Astrocyte of the cerebellum (primary cell): ENCODE data around the gene STX10.

Experiments used
- DNase-seq: peaks from one replicate; pipeline ENCODE4 v3.0.0-alpha.2; 2011; ENCODE audit warnings: low read depth
- H3K4me3 ChIP-seq: 2 replicates; pipeline ENCODE4 v1.5.1; 2011; ENCODE audit warnings: mild to moderate bottlenecking, low read depth, low read length, moderate library complexity
- in situ Hi-C: cut with HindIII; loops from 2 replicates; pipeline ENCODE4 v1.10.0; 2017; ENCODE audit warnings: low sequenced_read_pairs
- TF ChIP-seq, protein P1 (sequence below): IDR thresholded peaks from 2 replicates; pipeline ENCODE4 v1.5.1; 2012; ENCODE audit warnings: low read length, low read depth, moderate library complexity, mild to moderate bottlenecking; ENCODE audit errors: missing control alignments

Gene STX10

DNA sequence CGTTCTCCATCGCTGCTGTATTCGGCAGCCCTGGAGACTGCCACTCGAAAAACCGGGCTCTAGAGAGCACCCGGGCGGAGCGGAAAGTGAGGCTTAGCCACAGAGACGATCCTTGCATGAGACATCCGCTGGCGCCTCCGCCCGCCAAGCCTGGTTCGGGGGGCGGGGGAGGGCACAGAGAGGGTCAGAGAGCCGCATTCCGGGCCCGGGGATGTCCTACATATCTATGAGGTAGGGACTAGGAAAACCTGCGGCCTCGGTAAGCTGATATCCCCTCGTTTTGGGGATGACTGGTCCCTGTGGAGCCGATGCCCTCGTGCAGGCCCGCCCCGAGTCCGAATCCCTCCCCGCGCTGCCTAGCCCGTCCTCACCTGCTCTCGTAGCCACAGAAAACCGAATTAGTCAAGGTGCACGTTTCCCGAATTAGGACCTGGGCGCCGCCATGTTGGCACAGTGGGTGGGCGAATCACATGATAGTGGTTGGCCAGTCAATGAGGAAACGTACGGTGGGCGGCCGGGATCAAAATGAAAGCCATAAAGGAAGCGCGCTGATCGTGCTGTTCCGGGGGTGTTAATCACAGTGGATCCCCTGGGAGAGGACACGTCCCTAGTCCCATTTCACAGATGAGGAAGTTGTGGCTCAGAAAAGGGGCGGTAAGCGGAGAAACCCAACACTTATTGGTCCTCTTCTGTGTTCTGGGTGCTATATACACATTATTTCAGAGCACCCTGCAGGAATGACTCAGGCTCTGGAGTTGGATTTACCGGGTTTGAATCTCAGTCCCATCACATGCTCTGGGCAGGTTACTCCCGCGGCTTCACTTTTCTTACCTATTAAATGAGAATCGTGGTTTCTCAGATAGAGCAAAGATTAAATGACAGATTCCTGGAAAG is 33.6 kb downstream of the STX10 start, which contains the start of gene TRMT1:
Gene TRMT1, minus strand, starts transcription at position 459 of the 894 bp plus-strand sequence. Its CDS starts 341 bp downstream, at position 118.
- peak within 1 kb of the TSS; percentile 83 for H3K4me3 ChIP-seq
- peak; percentile 83 for DNase-seq
- TF ChIP-seq, protein P1, sequence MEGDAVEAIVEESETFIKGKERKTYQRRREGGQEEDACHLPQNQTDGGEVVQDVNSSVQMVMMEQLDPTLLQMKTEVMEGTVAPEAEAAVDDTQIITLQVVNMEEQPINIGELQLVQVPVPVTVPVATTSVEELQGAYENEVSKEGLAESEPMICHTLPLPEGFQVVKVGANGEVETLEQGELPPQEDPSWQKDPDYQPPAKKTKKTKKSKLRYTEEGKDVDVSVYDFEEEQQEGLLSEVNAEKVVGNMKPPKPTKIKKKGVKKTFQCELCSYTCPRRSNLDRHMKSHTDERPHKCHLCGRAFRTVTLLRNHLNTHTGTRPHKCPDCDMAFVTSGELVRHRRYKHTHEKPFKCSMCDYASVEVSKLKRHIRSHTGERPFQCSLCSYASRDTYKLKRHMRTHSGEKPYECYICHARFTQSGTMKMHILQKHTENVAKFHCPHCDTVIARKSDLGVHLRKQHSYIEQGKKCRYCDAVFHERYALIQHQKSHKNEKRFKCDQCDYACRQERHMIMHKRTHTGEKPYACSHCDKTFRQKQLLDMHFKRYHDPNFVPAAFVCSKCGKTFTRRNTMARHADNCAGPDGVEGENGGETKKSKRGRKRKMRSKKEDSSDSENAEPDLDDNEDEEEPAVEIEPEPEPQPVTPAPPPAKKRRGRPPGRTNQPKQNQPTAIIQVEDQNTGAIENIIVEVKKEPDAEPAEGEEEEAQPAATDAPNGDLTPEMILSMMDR: no peak
- in situ Hi-C loops: no loop called here

DNA sequence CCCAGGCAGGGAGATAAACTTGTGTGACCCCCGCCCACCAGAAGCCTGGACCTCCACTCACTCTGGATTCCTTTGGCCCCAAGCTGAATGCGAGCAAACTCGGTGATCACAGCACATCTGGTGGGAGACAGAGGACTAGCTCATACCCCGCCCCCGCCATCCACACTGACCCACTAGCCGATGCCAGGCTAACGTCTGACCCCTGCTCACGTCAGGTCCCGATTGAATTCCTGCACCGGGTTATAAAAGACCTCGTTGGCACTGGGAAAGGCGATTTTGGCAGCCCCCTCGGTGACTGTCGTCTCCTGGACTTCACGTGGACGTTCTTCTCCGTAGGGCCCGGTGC is 34.3 kb downstream of the STX10 start:
- TF ChIP-seq, protein P1: no peak
- in situ Hi-C loops: no loop called here
- DNase-seq: no peak
- peak overlapping the region; percentile 83 for H3K4me3 ChIP-seq

DNA sequence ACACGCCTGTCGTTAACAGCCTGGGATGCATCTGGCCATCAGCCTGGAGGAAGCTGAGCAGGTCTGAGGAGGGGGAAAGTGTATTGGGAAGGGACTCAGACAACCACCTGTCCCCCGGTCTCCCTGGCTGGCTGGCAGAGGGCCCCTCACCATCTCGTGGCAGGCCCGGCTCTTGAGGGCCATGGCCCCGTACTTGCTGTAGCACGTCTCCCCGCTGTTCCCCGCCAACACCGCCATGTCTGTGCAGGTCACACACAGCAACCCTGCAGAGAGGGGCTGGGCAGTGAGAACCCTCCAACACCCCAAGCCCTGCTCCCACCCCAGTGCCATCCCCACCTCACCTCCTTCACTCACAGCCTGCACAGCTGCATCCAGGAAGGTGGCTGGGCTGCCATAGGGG is 37.6 kb downstream of the STX10 start:
- no peak overlapping the region for H3K4me3 ChIP-seq
- TF ChIP-seq, protein P1: no peak
- no peak for DNase-seq
- in situ Hi-C loops: no loop called here

DNA sequence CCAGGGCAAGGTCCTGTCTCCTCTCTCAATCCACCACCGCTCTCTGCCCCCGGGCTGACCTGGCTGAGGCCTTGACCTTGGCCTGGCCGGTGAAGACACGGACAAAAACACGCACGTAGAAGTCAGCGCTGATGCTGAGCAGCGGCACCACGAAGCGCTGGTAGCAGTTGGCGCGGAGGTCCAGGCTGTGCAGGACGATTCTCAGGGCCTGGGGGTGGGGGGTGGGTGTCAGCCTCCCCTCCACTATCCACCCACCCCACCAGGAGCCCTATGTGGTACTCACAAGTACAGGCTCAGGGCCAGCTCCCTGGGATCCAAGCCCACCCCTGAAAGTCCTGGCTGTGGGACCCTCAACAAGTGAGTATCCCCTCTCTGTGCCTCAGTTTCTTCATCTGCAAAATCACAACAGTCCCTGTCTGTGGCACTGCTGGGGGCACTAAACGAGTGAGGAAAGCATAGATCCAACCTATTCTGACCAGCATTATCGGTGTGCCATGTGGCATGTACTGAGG is 40.0 kb downstream of the STX10 start:
- in situ Hi-C loops: no loop called here
- TF ChIP-seq, protein P1: no peak
- DNase-seq: no peak
- H3K4me3 ChIP-seq: no peak overlapping the region

DNA sequence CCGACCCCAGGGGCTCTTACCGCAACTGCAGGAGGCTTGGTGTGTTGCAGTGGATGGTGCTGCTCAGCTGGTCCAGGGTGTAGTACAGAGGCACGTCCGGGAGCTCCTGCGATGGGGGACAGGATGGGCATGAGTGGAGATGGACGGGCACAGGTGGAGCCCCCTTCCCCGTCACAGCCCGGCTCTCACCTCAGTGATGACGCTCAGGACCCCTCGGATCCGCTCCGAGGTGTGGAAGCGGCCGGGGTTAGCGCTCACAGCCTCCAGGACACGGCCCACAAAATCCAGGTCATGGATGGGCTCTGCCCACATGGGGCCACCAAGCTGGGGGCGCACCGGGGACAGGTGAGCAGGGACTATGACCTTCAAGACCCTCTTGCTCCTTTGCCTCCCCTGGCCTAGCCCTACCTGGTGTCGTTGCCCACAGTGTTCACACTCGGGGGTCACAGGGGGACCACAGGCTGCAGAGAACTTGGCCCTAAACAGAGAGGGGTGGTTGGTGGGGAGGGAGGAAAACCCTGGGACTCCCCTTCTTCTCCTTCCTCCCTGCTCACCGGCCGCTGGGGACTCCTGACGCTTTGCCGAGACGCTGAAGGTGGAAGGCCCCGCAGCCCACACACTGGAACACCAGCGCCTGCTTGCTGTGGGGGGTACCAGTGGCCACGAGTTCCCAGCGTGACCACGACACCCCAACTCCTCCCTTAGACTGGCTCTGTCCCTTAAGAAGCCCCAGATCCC is 40.6 kb downstream of the STX10 start:
- H3K4me3 ChIP-seq: no peak overlapping the region
- in situ Hi-C loops: no loop called here
- DNase-seq: no peak
- TF ChIP-seq, protein P1: no peak

DNA sequence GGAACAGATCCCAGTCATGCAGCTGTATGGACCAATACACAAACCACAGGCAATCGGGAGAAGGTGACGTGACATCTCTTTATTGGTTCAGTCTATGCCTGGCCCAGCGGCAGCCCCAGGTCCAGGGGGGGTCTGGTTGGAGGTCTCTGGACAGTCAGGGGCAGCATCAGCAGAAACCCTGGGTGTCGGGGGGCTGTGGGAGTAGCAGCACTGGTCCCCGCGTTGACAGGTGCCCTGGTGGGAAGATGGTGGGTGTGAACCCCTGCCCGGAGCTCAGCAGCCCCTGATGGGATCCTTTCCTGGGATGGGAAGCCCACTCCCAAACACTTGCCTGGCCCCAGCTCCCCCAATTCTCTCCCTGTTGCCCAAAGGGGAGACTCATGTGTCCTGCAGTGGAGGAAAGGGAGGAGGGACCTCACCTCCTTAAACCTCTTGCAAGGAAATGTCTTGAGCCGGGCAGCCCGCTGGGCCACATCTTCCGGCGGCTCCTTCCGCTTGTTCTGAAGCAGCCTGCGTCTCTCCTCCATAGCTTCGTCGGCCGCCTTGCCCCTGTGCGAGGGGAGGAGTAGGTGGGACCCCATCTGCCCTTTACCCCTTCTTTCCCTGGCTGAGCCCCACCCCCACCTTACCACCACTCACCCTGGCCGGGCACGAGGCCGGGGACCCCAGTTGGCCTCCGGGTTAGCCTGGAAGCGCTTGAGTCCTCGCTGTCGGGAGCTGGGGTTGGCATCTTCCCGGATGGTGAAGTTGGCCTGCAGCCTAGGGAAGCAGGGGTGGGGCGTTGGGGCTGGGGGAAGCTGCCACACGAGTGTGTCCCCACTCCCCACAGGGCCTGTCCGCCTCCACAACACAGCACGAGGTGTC is 45.1 kb downstream of the STX10 start:
- in situ Hi-C loops: no loop called here
- no peak overlapping the region for H3K4me3 ChIP-seq
- TF ChIP-seq, protein P1: no peak
- DNase-seq: no peak
